Sciatic nerve (tissue), 2 donors: ENCODE measurements around the gene WIPI1. TPM values are rescaled to one million over a fixed set of nuclear protein-coding genes. Genes with fewer than 3 reads are reported as not detected.

ENCODE experiments used
- ATAC-seq: fragments of 200-7000 bp; cut with Tn5 transposase; one replicate; pipeline ENCODE4 v1.9.1; 2020; ENCODE audit warnings: mild to moderate bottlenecking, moderate library complexity
- DNase-seq: peaks from one replicate; pipeline ENCODE4 v3.0.0-alpha.2; 2020; ENCODE audit warnings: low spot score
- intact Hi-C: fragments of 100-400 bp; cut with DNase I; formaldehyde crosslinking; loops from one replicate; pipeline ENCODE4 v1.14.2; 2022
- total RNA-seq: library from RNA; stranded (reverse); fragmentation: NEBNext Ultra II Directional; extraction: Animal tissue kit (Norgen Biotek cat#: 25700); gene quantifications from one replicate; pipeline ENCODE4 v1.2.1, GENCODE V29; 2021
- donor health status: DM: no; HTN: no; CAD: no.
- donor health status: DM: no; HTN: no; CAD: no.

WIPI1 gene
- total RNA-seq, 1 donor from 2014 or later, result 46.5 TPM

- intact Hi-C loops, result no loop called here
- no peak for ATAC-seq
- peak; percentile 33 for DNase-seq
Observed at GRCh38 chr17:68446626-68447041, 10.7 kb downstream of the WIPI1 start.

- intact Hi-C loops, result no loop called here
- ATAC-seq, result no peak
Observed at GRCh38 chr17:68445671-68446070, 11.6 kb downstream of the WIPI1 start.

DNA sequence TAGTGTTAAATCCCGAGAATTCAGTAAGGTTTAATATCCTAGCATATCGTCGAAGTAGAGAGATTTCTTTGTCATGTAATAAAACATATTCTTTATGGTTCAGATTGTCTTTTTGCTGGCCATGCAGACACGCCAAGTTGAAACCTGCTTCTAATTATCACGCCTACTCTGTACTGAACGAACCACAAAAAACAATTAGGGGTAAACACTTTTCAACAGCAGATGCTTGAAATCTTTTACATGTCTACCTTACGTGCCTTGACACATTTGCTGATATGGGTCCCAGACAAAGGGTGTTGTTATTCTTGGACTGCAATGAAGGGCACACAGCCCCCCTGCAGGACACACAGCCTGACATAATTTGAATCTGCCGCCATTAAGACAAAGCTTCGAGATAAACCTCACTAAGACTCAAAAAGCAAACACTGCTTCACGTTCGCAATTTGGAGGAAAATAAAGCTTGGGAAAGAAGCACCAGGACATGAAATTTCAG lies 13.3 kb downstream of the WIPI1 start:
- ATAC-seq (peak; percentile 62), DNase-seq (peak; percentile 7)
- intact Hi-C loops, result no loop called here

More at GRCh38 chr17:68445671-68446070, 11.6 kb downstream of the WIPI1 start:
- peak; percentile 45 for DNase-seq

GRCh38 chr17:68441070-68441770 lies 16.1 kb downstream of the WIPI1 start:
- ATAC-seq (peak; percentile 24), DNase-seq (peak; percentile 54)
- intact Hi-C loops, result no loop called here

- intact Hi-C loops, result no loop called here
- DNase-seq (no peak), ATAC-seq (no peak)
Observed at GRCh38 chr17:68440526-68440925, 16.8 kb downstream of the WIPI1 start.

DNA sequence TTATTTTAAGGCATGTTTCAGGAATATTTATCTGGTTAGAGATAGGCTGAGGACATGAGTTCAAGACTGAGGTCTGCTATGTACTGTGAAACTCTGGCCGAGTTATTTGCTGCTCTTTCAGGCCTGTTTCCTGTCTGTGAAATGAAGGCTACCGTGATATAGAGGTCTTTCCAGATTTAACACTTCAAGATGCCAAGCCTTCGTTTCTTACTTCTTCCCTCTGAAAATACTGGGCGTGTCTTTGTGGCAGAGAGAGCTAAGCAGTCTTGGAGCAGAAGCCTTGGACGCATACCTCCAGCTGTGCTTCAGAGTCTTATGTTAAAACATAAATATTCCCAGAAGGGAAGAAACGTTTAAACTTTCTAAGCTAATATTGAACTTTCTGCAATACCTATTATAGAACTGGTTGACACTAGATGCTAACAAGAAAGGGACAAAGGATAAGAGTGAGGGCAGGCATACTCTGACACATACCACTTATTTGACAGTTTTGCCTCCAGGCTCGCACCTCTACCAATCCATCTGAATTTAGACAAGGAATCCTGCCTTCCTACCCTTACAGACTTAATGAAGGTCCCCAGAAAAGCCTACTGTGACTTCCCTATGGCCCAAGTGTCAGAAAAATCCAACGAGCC lies 17.5 kb downstream of the WIPI1 start:
- intact Hi-C loops, result loop anchor here (2.0 kb wide), 1 partner anchor 53 kb away; no protein-coding TSS in a partner anchor

GRCh38 chr17:68437979-68438822 lies 19.1 kb downstream of the WIPI1 start:
- intact Hi-C loops, result loop anchor here (2.0 kb wide), 1 partner anchor 55 kb away; no protein-coding TSS in a partner anchor
- DNase-seq, result peak; percentile 52
- ATAC-seq, result peak; percentile 63

More for the DNA sequence above, 17.5 kb downstream of the WIPI1 start:
- ATAC-seq (no peak), DNase-seq (no peak)

GRCh38 chr17:68435876-68436842 lies 21.1 kb downstream of the WIPI1 start:
- DNase-seq (peak; percentile 87), ATAC-seq (peak; percentile 78)
- intact Hi-C loops, result no loop called here

DNA sequence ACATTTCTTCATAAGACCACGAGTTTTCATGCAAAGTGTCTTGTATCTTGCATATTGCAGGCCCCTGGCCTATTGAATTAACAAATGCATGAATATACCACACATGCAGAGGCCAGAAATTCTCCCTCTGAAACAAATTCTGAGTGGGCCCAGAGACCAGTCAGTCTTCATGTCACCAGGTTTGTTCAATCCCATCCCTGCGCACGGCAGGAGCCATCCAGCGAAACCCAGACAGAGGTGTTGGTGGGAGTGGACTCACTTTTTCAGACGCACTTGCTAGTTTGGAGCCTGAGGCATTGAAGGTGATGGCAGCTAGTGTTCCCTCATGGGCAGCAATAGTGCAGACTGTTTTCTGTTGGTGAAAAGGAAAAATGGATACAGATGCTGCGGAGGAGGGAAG lies 21.9 kb downstream of the WIPI1 start:
- ATAC-seq (no peak), DNase-seq (peak; percentile 42)
- intact Hi-C loops, result no loop called here

DNA sequence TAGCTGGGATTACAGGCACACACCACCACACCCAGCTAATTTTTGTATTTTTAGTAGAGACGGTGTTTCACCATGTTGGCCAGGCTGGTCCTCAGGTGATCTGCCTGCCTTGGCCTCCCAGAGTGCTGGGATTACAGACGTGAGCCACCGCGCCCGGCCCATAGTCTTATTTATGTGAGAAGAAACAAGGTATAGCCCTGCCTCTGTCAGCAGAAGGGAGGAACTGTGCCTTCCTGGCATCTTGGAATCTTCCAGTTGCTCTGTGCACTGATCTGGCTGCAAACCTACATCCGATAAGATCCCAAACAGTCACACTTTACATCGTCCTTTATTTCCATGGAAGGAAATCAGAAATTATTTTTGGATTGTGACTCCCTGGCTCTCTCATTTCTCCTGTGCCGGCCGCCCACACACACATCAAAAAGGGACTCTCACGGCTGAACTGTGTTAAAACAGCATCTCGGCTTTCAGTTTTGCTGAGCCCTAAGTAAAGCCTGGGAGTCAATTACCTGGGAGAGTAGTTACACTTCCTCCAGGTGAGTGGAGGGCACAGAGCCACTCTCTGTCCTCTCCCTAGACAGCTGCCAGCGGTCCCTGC lies 23.3 kb downstream of the WIPI1 start:
- DNase-seq (peak; percentile 34), ATAC-seq (no peak)
- intact Hi-C loops, result no loop called here

- intact Hi-C loops, result no loop called here
- DNase-seq (peak; percentile 12), ATAC-seq (no peak)
Observed at GRCh38 chr17:68433211-68433610, 24.1 kb downstream of the WIPI1 start.

DNA sequence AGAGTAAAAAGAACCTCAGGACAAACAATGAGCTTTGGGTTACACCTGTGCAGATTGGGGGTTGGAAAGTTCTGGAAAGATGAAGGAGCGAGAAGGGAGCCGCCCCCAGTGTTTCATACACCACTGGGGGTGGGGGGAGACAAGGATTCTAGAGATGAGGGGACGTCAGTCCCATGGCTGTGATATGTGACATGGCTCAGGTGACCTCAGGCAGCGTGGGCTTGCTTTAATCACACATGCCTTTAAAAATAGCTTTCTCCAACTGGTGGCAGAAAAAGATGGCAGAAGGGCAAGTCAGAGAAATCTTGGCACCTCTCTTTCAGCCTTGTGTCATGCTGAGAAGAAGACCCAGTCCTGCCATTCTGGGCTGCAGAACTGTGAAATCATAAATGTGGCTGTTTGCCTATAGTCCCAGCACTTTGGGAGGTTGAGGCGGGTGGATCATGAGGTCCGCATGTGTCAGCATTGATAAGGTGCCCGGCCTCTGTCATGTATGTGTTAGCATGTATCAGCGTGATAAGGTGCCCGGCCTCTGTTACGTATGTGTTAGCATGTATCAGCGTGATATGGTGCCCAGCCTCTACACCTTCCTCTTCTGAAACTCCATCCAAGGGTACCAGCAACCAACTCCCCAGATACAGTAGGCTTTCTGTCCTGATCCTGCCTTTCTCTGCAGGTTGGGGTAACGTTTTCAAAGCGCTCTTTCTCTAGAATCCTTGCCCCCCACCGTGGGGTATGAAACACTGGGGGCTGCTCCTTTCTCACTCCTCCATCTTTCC lies 25.0 kb downstream of the WIPI1 start:
- intact Hi-C loops, result no loop called here
- peak; percentile 39 for DNase-seq
- ATAC-seq, result no peak

DNA sequence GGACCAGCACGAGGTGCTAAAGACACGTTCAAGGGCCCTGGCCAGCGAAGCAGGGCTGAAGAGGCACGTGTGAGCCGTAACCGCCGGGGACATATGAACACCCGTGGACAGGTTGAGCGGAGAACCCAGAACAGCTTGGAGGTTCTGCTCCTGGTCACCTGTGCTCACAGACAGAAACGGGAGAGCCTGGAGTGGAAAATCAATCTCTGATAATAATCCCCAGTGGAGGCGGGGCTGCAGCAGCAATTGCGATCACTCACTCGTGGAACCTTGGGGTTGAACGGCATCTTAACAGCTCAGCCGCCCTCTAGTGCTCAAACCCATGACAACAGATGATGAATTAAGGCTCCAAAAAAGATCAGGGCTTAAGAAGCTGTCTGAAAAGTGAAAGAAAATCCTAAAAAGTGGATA lies 25.6 kb downstream of the WIPI1 start:
- peak; percentile 53 for DNase-seq
- intact Hi-C loops, result no loop called here
- no peak for ATAC-seq

- DNase-seq (no peak), ATAC-seq (no peak)
- intact Hi-C loops, result no loop called here
Observed at GRCh38 chr17:68431045-68431608, 26.2 kb downstream of the WIPI1 start.

DNA sequence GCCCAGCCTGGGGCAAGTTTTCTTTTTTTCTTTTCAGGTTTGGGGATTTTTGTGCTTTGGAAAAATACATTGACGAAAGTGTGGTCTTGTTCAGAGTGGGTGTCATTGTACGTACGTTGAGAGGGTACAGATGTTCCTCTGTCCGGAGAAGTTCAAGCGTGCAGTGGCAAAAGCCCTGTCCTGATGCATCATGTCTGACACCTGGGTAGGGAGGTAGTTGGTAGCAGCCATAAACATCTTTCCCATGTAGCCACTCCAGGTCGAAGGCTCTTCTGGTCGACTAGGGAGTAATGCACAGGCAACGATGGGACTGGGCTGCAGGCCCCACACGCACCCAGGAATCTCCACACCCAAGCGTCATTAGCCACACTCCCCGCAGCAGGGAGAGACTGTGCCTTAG lies 27.4 kb downstream of the WIPI1 start:
- intact Hi-C loops, result no loop called here
- ATAC-seq (no peak), DNase-seq (no peak)

GRCh38 chr17:68428498-68429172 lies 28.7 kb downstream of the WIPI1 start:
- intact Hi-C loops, result no loop called here
- DNase-seq (peak; percentile 37), ATAC-seq (peak; percentile 33)
